ENCODE data around the gene MELTF. TPM values are rescaled to one million over a fixed set of nuclear protein-coding genes. Genes with fewer than 3 reads are reported as not detected.

MELTF gene
- total RNA-seq, 1 experiment from 2014 or later, result 7.3 TPM

- ChIA-PET CTCF (no interaction called here), POLR2A (no interaction called here)
- Mint-ChIP-seq H3K36me3 (no peaks in the 10 kb centered on the region), H3K9me3 (no peaks in the 10 kb centered on the region), H3K4me3 (no peak overlapping the region), H3K27me3 (ENCODE audit: low read depth) (peaks cover 78% of the 10 kb centered on the region), H3K27ac (no peak overlapping the region), H3K4me1 (peaks cover 10% of the 10 kb centered on the region)
- DNase-seq (ENCODE audit: low spot score), result no peak
- no peak for ATAC-seq
- no peak for TF ChIP-seq NFE2L1 (CRISPR knock-in tag; IDR thresholded peaks at IDR 0.05)
- TF ChIP-seq ZNF138 (CRISPR knock-in tag; conservative IDR thresholded peaks at IDR 0.05), result no peak
- TF ChIP-seq KAT7 (CRISPR knock-in tag; IDR thresholded peaks at IDR 0.05; ENCODE audit: borderline replicate concordance), result no peak
- no peak for TF ChIP-seq ZBTB43 (CRISPR knock-in tag; IDR thresholded peaks at IDR 0.05)
- no peak for TF ChIP-seq ATF6 (CRISPR knock-in tag; IDR thresholded peaks at IDR 0.05)
- no peak for TF ChIP-seq GABPB1 (CRISPR knock-in tag; IDR thresholded peaks at IDR 0.05)
- TF ChIP-seq ETV6 (CRISPR knock-in tag; IDR thresholded peaks at IDR 0.05), result no peak
- TF ChIP-seq TP53 (CRISPR knock-in tag; IDR thresholded peaks at IDR 0.05), result no peak
- TF ChIP-seq SOX15 (CRISPR knock-in tag; IDR thresholded peaks at IDR 0.05), result no peak
- no peak for TF ChIP-seq NFYB (CRISPR knock-in tag; conservative IDR thresholded peaks at IDR 0.05; ENCODE audit: low read depth)
- TF ChIP-seq CBFB (CRISPR knock-in tag; IDR thresholded peaks at IDR 0.05; ENCODE audit: low read depth), result no peak
- TF ChIP-seq CTCF (IDR thresholded peaks at IDR 0.05), result no peak
- TF ChIP-seq IRF1 (CRISPR knock-in tag; IDR thresholded peaks at IDR 0.05), result no peak
- no peak for TF ChIP-seq E2F1 (CRISPR knock-in tag; IDR thresholded peaks at IDR 0.05)
These were observed 66.0 kb downstream of the MELTF start for GRCh38 chr3:196963631-196963953.

- Mint-ChIP-seq H3K27ac (no peak overlapping the region), H3K27me3 (ENCODE audit: low read depth) (peaks cover 74% of the 10 kb centered on the region), H3K36me3 (no peaks in the 10 kb centered on the region), H3K4me3 (no peak overlapping the region), H3K4me1 (peaks cover 10% of the 10 kb centered on the region), H3K9me3 (no peaks in the 10 kb centered on the region)
- CTCF ChIA-PET, result no interaction called here
- no peak for ATAC-seq
- POLR2A ChIA-PET, result no interaction called here
- no peak for DNase-seq (ENCODE audit: low spot score)
- TF ChIP-seq JUN (CRISPR knock-in tag; IDR thresholded peaks at IDR 0.05) (no peak), ZNF396 (CRISPR knock-in tag; IDR thresholded peaks at IDR 0.05; ENCODE audit: borderline replicate concordance) (no peak), PREB (CRISPR knock-in tag; IDR thresholded peaks at IDR 0.05; ENCODE audit: borderline replicate concordance) (no peak), ZSCAN18 (CRISPR knock-in tag; IDR thresholded peaks at IDR 0.05) (no peak), CDX4 (CRISPR knock-in tag; IDR thresholded peaks at IDR 0.05; ENCODE audit: borderline replicate concordance) (no peak), CTCF (IDR thresholded peaks at IDR 0.05) (no peak), OVOL2 (CRISPR knock-in tag; IDR thresholded peaks at IDR 0.05; ENCODE audit: borderline replicate concordance) (no peak), PRRX2 (CRISPR knock-in tag; IDR thresholded peaks at IDR 0.05) (no peak), GTF2I (CRISPR knock-in tag; conservative IDR thresholded peaks at IDR 0.05) (no peak)
These were observed 66.5 kb downstream of the MELTF start for GRCh38 chr3:196962930-196963630.
